HepG2 (cell line): ENCODE results near the gene TEX51. TPM values are rescaled to one million over a fixed set of nuclear protein-coding genes. Genes with fewer than 3 reads are reported as not detected.

Source experiments
- ATAC-seq: fragments of 200-7000 bp; cut with Tn5 transposase; 3 replicates; pipeline ENCODE4 v1.9.1; 2020; ENCODE audit warnings: mild to moderate bottlenecking, moderate library complexity
- BruUV-seq: library from RNA; stranded (reverse); fragments of 400-500 nt; replicated peaks from 2 replicates; lab custom pipeline; 2021; lab: Mats Ljungman, UMichigan
- CTCF ChIA-PET: fragments of 300-600 bp; formaldehyde crosslinking; extraction: SDS; loops from one replicate; lab custom pipeline; 2021; ENCODE audit warnings: low total read pairs, inconsistent platforms, low intra/inter-chr PET ratio; lab: Yijun Ruan, JAX
- POLR2A ChIA-PET: fragments of 350-600 bp; sonication (Branson Sonifier 250); formaldehyde crosslinking; loops from one replicate; lab custom pipeline; 2020; ENCODE audit warnings: antibody characterized with exemption, inconsistent platforms; lab: Yijun Ruan, JAX
- DNase-seq: peaks from one replicate; pipeline ENCODE4 v3.0.0-alpha.2; 2015; ENCODE audit warnings: low spot score
- FAIRE-seq: peaks from 3 replicates; lab custom pipeline; 2011; peaks lifted over from hg19 to GRCh38; lab: Jason Lieb, UNC
- H2AFZ ChIP-seq: one replicate; pipeline ENCODE4 v1.6.1; 2011; ENCODE audit warnings: low read length, inconsistent platforms
- H3K27ac ChIP-seq: fragments of 300-600 bp; 3 replicates; pipeline ENCODE4 v1.8.0; 2011; ENCODE audit warnings: mixed run types, mild to moderate bottlenecking, mixed read lengths, low read length, inconsistent platforms; ENCODE audit not compliant: insufficient read depth; ENCODE audit errors: extremely low read length
- H3K27me3 ChIP-seq, 2 experiments: fragments of 200-600 bp in 1 of 2; 2 replicates in 1 of 2; 3 replicates in 1 of 2; pipeline versions ENCODE4 v1.6.0 to v1.8.0; 2011; ENCODE audit warnings: low read length in 2 of 2, mild to moderate bottlenecking in 2 of 2, moderate library complexity in 2 of 2, inconsistent platforms in 1 of 2; ENCODE audit not compliant: insufficient read depth in 2 of 2, control insufficient read depth in 1 of 2
- H3K36me3 ChIP-seq, 2 experiments: fragments of 200-600 bp in 1 of 2; replicated peaks in 1 of 2; 2 replicates in 1 of 2; 3 replicates in 1 of 2; pipeline versions ENCODE4 v1.5.1 to v1.8.0; 2011; ENCODE audit warnings: low read length in 2 of 2, inconsistent platforms in 1 of 2; ENCODE audit not compliant: insufficient read depth in 2 of 2, control insufficient read depth in 1 of 2
- H3K4me1 ChIP-seq: 2 replicates; pipeline ENCODE4 v1.5.1; 2012; ENCODE audit warnings: low read length, inconsistent platforms; ENCODE audit not compliant: insufficient read depth
- H3K4me2 ChIP-seq: 2 replicates; pipeline ENCODE4 v1.6.0; 2011; ENCODE audit warnings: low read depth, low read length, inconsistent platforms
- H3K4me3 ChIP-seq, 3 experiments: fragments of 200-600 bp in 1 of 3; sonication (generic), shearing (Covaris generic) in 1 of 3; replicated peaks in 1 of 3; 2 replicates each; pipeline ENCODE4 v1.5.1; 2011 to 2016; ENCODE audit warnings: low read length in 3 of 3, inconsistent platforms in 2 of 3, low read depth in 2 of 3, mild to moderate bottlenecking in 2 of 3, control low read depth in 1 of 3, mixed read lengths in 1 of 3; ENCODE audit not compliant: insufficient read depth in 1 of 3
- H3K79me2 ChIP-seq: one replicate; pipeline ENCODE4 v1.6.1; 2011; ENCODE audit warnings: low read length, inconsistent platforms; ENCODE audit not compliant: insufficient read depth
- H3K9ac ChIP-seq: 2 replicates; pipeline ENCODE4 v1.6.0; 2011; ENCODE audit warnings: mild to moderate bottlenecking, low read depth, low read length, inconsistent platforms; ENCODE audit not compliant: insufficient read depth
- H3K9me3 ChIP-seq: 2 replicates; pipeline ENCODE4 v1.5.1; 2012; ENCODE audit warnings: mild to moderate bottlenecking, low read length
- H4K20me1 ChIP-seq: 2 replicates; pipeline ENCODE4 v1.6.0; 2011; ENCODE audit warnings: inconsistent platforms, mild to moderate bottlenecking, low read length, moderate library complexity; ENCODE audit not compliant: insufficient read depth
- DMAP1 ChIP-seq: IDR thresholded peaks from 2 replicates; pipeline ENCODE4 v1.6.1; 2016
- DNMT1 ChIP-seq: sonication (generic); formaldehyde crosslinking; IDR thresholded peaks from 2 replicates; pipeline ENCODE4 v1.5.1; 2020; ENCODE audit warnings: mild to moderate bottlenecking, missing genetic modification reagents
- GRHL1 ChIP-seq: sonication (generic); formaldehyde crosslinking; conservative IDR thresholded peaks from 2 replicates; pipeline ENCODE4 v1.8.0; 2022; ENCODE audit warnings: missing genetic modification reagents
- RBM22 ChIP-seq: fragments of 200-400 bp; formaldehyde crosslinking; optimal IDR thresholded peaks from 2 replicates; pipeline ENCODE3; 2017; ENCODE audit warnings: mild to moderate bottlenecking, low read length, moderate library complexity
- ZNF343 ChIP-seq: sonication (generic); formaldehyde crosslinking; IDR thresholded peaks from 2 replicates; pipeline ENCODE4 v1.4.0; 2020; ENCODE audit warnings: mild to moderate bottlenecking, missing genetic modification reagents
- ZNF441 ChIP-seq: sonication (generic); formaldehyde crosslinking; IDR thresholded peaks from 2 replicates; pipeline ENCODE4 v1.7.0; 2021; ENCODE audit warnings: missing genetic modification reagents, borderline replicate concordance
- ZNF678 ChIP-seq: sonication (generic); formaldehyde crosslinking; IDR thresholded peaks from 2 replicates; pipeline ENCODE4 v1.4.0; 2020; ENCODE audit warnings: mild to moderate bottlenecking, missing genetic modification reagents
- ZNF775 ChIP-seq: sonication (generic); formaldehyde crosslinking; IDR thresholded peaks from 2 replicates; pipeline ENCODE4 v1.4.0; 2020; ENCODE audit warnings: missing genetic modification reagents, mild to moderate bottlenecking, moderate library complexity, borderline replicate concordance
- WGBS: methylation state at CpG from one replicate; pipeline ENCODE4 v1.1.6; 2017; ENCODE audit warnings: low lambda C conversion rate; 5-methylcytosine and 5-hydroxymethylcytosine counted together
- in situ Hi-C: cut with HindIII; loops from 2 replicates; pipeline ENCODE4 v1.10.0; 2017; ENCODE audit warnings: low pct_unique_long_range_greater_than_20kb; ENCODE audit not compliant: extremely low pct_ligation_motif_present
- intact Hi-C: fragments of 100-400 bp; cut with micrococcal nuclease; formaldehyde crosslinking; loops from one replicate; pipeline ENCODE4 v1.10.0; 2022; ENCODE audit not compliant: unreplicated experiment
- polyA plus RNA-seq, 8 experiments: library from polyadenylated mRNA; depleted of rRNA in 3 of 8; stranded (reverse) in 7 of 8; unstranded in 1 of 8; fragments of >200 nt; fragmentation: Illumina TruSeq in 4 of 8; extraction: Trizol in 4 of 8; gene quantifications; 2 replicates each; pipeline versions ENCODE4 v1.2.1 to v1.2.3, GENCODE V29; 2011 to 2016; ENCODE audit warnings: low read depth in 4 of 8, missing spikeins in 1 of 8, mixed read lengths in 1 of 8; ENCODE audit not compliant: insufficient read depth in 1 of 8
- total RNA-seq, 5 experiments: library from RNA; depleted of rRNA; stranded (reverse); fragments of >200 nt; fragmentation: Illumina TruSeq; extraction: Trizol; gene quantifications; 2 replicates each; pipeline ENCODE4 v1.2.3, GENCODE V29; 2016; ENCODE audit warnings: low read depth in 1 of 5
- TF ChIP-seq, protein P1 (sequence below): sonication (generic); formaldehyde crosslinking; IDR thresholded peaks from 2 replicates; pipeline ENCODE4 v1.4.0; 2020; ENCODE audit warnings: missing genetic modification reagents
- TF ChIP-seq, protein P2 (sequence below): sonication (generic); formaldehyde crosslinking; IDR thresholded peaks from 2 replicates; pipeline ENCODE4 v1.8.0; 2022; ENCODE audit warnings: missing genetic modification reagents, mild to moderate bottlenecking, moderate library complexity, borderline replicate concordance

Gene TEX51
- total and polyA plus RNA-seq, 2 of the 13 experiments (the other 11 are each of a cell fraction or from before 2014, with no cell fraction given), result not detected

DNA sequence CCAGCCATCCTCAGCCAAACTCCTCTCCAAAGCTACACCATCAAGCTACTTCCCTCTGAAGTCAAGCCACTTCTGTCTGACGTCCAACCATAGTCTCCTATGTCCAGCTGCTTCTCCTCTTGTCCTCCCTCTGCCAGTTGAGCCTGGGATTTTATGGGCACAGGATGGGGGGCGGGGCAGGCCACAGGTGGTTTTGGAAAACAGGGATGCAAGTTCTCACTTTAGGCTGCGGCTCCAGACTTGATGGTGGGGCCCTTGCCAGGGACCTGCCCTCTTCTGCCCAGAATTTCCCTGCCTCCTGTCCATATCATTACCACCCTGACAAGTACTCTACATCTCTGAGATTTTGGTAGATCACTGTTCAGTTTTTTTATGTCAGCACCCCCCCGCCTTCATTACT, 41.6 kb downstream of the TEX51 start:
- H3K9me3 ChIP-seq, result peaks cover 24% of the 10 kb centered on the region
- H4K20me1 ChIP-seq, result no peaks in the 10 kb centered on the region
- no peak overlapping the region for H2AFZ ChIP-seq
- no peaks in the 10 kb centered on the region for H3K36me3 ChIP-seq
- H3K27me3 ChIP-seq, result peaks cover 2 to 8% of the 10 kb centered on the region in 2 experiments; a peak in 1 of 5 replicates
- intact Hi-C loops (no loop called here), in situ Hi-C loops (no loop called here)
- DNase-seq (no peak), ATAC-seq (no peak)
- BruUV-seq, result no TSS peak
- H3K27ac ChIP-seq, result no peak overlapping the region
- 8% methylated on average over 4 of the region's 4 CpGs for WGBS
- CTCF ChIA-PET, result no interaction called here
- no peak overlapping the region for H3K4me2 ChIP-seq
- H3K4me3 ChIP-seq, result no peak overlapping the region
- no peak for TF ChIP-seq ZNF775
- TF ChIP-seq, protein P1, sequence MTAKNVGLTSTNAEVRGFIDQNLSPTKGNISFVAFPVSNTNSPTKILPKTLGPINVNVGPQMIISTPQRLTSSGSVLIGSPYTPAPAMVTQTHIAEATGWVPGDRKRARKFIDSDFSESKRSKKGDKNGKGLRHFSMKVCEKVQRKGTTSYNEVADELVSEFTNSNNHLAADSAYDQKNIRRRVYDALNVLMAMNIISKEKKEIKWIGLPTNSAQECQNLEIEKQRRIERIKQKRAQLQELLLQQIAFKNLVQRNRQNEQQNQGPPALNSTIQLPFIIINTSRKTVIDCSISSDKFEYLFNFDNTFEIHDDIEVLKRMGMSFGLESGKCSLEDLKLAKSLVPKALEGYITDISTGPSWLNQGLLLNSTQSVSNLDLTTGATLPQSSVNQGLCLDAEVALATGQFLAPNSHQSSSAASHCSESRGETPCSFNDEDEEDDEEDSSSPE, result no peak
- TF ChIP-seq DNMT1 (CRISPR knock-in tag), result no peak
- no peak for TF ChIP-seq DMAP1 (CRISPR knock-in tag)
- TF ChIP-seq, all 625 proteins: peak for 0
- no peak for FAIRE-seq
- H3K79me2 ChIP-seq, result no peaks in the 10 kb centered on the region
- H3K9ac ChIP-seq, result no peak overlapping the region
- H3K4me1 ChIP-seq, result no peaks in the 10 kb centered on the region
- POLR2A ChIA-PET, result no interaction called here

DNA sequence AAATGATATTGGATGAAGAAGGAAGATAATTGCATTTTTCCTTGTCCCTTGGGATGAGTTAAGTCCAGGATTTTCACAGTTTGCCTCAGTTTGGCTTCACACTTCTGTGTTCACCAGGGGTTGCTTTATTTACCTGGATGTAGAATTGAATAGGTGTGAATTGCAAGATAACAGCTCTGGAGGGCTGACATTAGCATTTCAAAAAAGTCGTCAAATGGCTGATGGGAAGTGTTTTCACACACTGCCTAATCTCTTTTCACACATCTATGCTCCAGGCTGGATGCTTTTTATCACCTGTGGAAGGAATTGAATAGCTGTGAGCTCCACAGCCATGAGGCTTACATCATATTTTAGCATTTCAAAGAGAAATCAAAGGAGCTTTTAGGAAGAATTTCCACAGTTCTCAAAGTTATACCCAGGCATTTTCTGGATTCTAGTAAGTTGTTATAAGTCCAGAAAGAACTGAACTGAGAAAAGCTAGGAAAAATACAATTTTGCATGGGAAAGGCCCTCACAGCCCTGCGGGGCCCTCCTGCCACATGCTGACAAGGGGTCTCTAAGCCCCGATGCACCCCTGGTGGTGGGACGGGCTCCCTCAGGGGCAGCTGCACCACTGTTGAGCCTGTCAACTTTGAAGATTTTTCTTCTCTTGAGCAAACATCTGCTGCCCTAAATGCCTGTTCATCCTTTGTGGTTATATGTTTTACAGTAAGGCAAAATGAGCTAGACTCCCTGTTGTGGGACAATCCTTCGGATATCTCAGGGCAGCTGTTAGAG, 43.9 kb downstream of the TEX51 start:
- Histone ChIP-seq H3K27ac (no peak overlapping the region), H3K27me3 (no peaks in the 10 kb centered on the region; a peak in 1 of 5 replicates), H3K9ac (no peak overlapping the region), H3K79me2 (no peaks in the 10 kb centered on the region), H3K9me3 (peaks cover 24% of the 10 kb centered on the region), H3K4me1 (no peaks in the 10 kb centered on the region; the same call in 1 of the 2 replicates), H3K4me2 (no peak overlapping the region), H2AFZ (no peak overlapping the region), H3K4me3 (no peak overlapping the region), H3K36me3 (no peaks in the 10 kb centered on the region), H4K20me1 (no peaks in the 10 kb centered on the region)
- intact Hi-C loops, result no loop called here
- ATAC-seq, result no peak
- no peak for FAIRE-seq
- no TSS peak for BruUV-seq
- in situ Hi-C loops, result no loop called here
- ChIA-PET POLR2A (no interaction called here), CTCF (no interaction called here)
- WGBS, result 23% methylated on average over 5 of the region's 5 CpGs
- no peak for DNase-seq
- no peak for TF ChIP-seq ZNF343 (CRISPR knock-in tag)
- no peak for TF ChIP-seq RBM22
- TF ChIP-seq GRHL1 (CRISPR knock-in tag), result no peak
- TF ChIP-seq ZNF678 (CRISPR knock-in tag), result no peak
- no peak for TF ChIP-seq ZNF441 (CRISPR knock-in tag)
- TF ChIP-seq, protein P2, sequence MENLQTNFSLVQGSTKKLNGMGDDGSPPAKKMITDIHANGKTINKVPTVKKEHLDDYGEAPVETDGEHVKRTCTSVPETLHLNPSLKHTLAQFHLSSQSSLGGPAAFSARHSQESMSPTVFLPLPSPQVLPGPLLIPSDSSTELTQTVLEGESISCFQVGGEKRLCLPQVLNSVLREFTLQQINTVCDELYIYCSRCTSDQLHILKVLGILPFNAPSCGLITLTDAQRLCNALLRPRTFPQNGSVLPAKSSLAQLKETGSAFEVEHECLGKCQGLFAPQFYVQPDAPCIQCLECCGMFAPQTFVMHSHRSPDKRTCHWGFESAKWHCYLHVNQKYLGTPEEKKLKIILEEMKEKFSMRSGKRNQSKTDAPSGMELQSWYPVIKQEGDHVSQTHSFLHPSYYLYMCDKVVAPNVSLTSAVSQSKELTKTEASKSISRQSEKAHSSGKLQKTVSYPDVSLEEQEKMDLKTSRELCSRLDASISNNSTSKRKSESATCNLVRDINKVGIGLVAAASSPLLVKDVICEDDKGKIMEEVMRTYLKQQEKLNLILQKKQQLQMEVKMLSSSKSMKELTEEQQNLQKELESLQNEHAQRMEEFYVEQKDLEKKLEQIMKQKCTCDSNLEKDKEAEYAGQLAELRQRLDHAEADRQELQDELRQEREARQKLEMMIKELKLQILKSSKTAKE, result no peak
